PC-9 (cell line): Measurements from ENCODE around the gene QDPR.

Source experiments
- CTCF ChIP-seq: fragments of 200-600 bp; sonication (generic); conservative IDR thresholded peaks from 2 replicates; pipeline ENCODE4 v1.6.1; 2017; ENCODE audit warnings: mixed run types, antibody characterized with exemption, mild to moderate bottlenecking, moderate library complexity
- EZH2 ChIP-seq: fragments of 200-600 bp; sonication (generic); IDR thresholded peaks from 2 replicates; pipeline ENCODE4 v1.8.0; 2017; ENCODE audit warnings: antibody characterized with exemption, low read depth

GRCh38 chr4:17528551-17529165, 16.8 kb upstream of the QDPR start:
- TF ChIP-seq CTCF (no peak), EZH2 (no peak)
